HFF-Myc (cell line): Measurements from ENCODE around the gene MGAT5B.

Source experiments
- DNase-seq: peaks from one replicate; pipeline ENCODE4 v3.0.0-alpha.2; 2011; ENCODE audit warnings: low read depth; ENCODE audit errors: extremely low read depth
- H3K4me3 ChIP-seq: replicated peaks from 2 replicates; pipeline ENCODE4 v1.5.1; 2011; ENCODE audit warnings: low read depth, mild to moderate bottlenecking, control low read depth, low read length
- CTCF ChIP-seq: IDR thresholded peaks from 2 replicates; pipeline ENCODE4 v1.5.1; 2012; ENCODE audit warnings: mild to moderate bottlenecking, low read depth, low read length, control low read depth; ENCODE audit errors: missing control alignments

MGAT5B gene

DNA sequence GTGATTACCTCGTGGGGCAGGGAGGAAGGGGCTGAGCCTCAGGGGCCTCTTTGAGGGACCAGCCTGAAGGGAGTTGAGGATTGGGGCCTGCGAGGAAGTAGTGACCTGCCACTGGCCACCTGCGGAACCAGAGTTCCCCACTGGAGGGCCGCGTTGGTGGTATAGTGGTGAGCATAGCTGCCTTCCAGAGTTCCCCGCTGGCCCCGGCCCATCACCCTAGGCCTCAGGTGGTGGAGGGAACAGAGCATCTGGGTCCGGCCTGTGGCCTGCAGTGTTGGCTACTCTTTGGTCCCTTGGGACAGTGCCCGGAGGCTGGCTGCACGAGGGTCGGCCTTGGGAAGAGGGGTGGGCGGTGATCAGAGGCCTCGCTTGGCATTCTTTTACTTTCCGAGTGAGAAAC lies 20.5 kb downstream of the MGAT5B start:
- no peak for TF ChIP-seq CTCF
- no peak for DNase-seq

DNA sequence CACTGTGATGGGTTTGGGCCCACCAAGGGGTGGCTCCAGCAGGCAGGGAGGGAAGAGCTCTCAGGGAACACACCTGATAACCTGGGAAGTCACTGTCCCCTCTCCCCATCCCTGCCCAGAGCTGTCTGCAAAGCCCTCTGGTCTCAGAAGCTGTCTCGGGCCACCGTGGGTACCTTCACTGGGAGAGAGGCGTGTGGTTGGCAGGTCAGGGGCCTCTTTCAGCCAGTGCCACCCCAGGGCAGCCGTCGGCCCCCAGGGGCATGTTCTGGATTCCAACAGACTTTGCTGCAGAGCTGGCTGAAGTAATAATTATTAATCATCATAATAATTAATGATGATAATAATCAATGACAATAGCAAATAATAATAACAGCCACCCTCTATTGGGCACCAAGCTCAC lies 21.1 kb downstream of the MGAT5B start:
- H3K4me3 ChIP-seq, result no peak overlapping the region
- no peak for DNase-seq
- TF ChIP-seq CTCF, result no peak

More for the DNA sequence above, 20.5 kb downstream of the MGAT5B start:
- no peak overlapping the region for H3K4me3 ChIP-seq

GRCh38 chr17:76892329-76892728 lies 24.1 kb downstream of the MGAT5B start:
- TF ChIP-seq CTCF, result no peak
- no peak overlapping the region for H3K4me3 ChIP-seq
- DNase-seq, result no peak

DNA sequence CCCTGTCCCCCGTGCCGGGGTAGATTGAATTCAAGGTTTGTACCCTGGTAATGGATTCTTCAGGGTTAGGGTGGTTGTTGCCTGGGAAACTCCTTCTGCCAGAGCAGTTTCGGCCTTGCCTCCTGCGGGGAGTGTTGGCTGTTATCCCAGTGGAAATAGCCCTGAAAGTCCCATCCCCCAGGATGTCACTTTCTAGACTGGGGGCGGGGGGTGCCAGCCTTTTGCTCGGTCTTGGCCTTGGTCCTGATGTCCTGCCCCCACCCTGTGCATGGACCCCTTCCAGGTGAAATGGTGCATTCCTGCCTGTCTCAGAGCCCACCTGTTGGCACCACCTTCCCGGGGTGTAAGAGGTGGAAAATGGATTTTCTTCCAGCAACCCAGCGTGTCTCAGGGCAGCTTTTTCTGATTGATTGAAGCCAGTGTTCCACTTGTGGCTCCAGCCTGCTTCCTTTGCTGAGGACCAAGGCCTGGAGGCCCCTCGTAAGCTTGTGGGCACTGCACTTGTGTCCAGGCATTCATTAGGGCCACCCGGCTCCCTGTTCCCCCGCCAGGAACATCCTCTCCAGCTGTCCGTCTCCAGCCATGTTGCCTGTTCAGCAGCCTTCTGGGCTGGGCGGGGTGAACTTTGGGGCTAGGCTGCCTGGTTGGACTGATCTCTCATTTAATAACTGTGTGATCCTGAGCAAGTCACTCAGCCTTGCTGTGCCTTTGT lies 25.6 kb downstream of the MGAT5B start:
- DNase-seq, result no peak
- no peak for TF ChIP-seq CTCF
- H3K4me3 ChIP-seq, result no peak overlapping the region

DNA sequence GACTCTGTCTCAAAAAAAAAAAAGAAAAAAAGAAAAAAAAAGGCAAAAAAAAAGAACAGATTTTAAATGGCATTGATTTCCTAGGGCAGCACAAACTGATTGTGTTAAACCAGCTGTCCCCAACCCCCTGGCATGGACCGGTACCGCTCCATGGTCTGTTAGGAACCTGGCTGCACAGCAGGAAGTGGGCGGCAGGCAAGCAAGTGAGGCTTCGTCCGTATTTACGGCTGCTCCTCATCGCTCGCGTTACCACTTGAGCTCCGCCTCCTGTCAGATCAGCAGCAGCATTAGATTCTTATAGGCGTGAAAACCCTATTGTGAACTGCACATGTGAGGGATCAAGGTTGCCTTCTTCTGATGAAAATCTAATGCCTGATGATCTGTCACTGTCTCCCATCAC lies 26.6 kb downstream of the MGAT5B start:
- no peak for DNase-seq
- H3K4me3 ChIP-seq, result no peak overlapping the region
- TF ChIP-seq CTCF, result no peak

DNA sequence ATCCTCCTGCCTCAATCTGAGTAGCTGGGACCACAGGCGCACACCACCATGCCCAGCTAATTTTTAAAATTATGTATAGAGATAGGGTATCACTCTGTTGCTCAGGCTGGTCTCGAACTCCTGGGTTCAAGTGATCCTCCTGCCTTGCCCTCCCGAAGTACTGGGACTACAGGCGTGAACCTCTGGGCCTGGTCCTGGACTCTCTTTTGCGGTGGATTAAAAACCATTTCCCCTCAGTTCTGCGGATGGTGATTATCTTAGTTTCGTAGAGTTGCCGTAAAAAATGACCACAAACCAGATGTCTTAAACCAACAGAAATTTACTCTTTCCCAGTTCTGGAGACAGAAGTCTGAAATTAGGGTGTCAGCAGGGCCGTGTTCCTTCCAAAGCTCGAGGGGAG lies 28.8 kb downstream of the MGAT5B start:
- H3K4me3 ChIP-seq, result no peak overlapping the region

More for the DNA sequence above, 28.8 kb downstream of the MGAT5B start:
- TF ChIP-seq CTCF, result no peak
- DNase-seq, result no peak
